Osteoblast (primary cell): ENCODE results near the gene CACNA1C. TPM values are rescaled to one million over a fixed set of nuclear protein-coding genes. Genes with fewer than 3 reads are reported as not detected.

Source experiments
- DNase-seq: peaks from one replicate; pipeline ENCODE4 v3.0.0; 2011; ENCODE audit warnings: low spot score, mixed read lengths; ENCODE audit not compliant: insufficient read length; ENCODE audit errors: missing footprints
- H2AFZ ChIP-seq: 2 replicates; pipeline ENCODE4 v1.6.0; 2011; ENCODE audit warnings: mild to moderate bottlenecking, low read length
- H3K27ac ChIP-seq: 2 replicates; pipeline ENCODE4 v1.5.1; 2011; ENCODE audit warnings: mild to moderate bottlenecking, low read depth, low read length, moderate library complexity
- H3K27me3 ChIP-seq: 2 replicates; pipeline ENCODE4 v1.6.0; 2012; ENCODE audit warnings: mild to moderate bottlenecking, control low read depth, inconsistent platforms, low read length, moderate library complexity; ENCODE audit not compliant: insufficient read depth
- H3K36me3 ChIP-seq: 2 replicates; pipeline ENCODE4 v1.5.1; 2011; ENCODE audit warnings: mild to moderate bottlenecking, low read length, control low read depth, moderate library complexity; ENCODE audit not compliant: insufficient read depth
- H3K4me1 ChIP-seq: 2 replicates; pipeline ENCODE4 v1.5.1; 2011; ENCODE audit warnings: mild to moderate bottlenecking, low read length, control low read depth, moderate library complexity; ENCODE audit not compliant: insufficient read depth
- H3K4me2 ChIP-seq: 2 replicates; pipeline ENCODE4 v1.6.0; 2011; ENCODE audit warnings: mild to moderate bottlenecking, low read length; ENCODE audit not compliant: insufficient read depth
- H3K4me3 ChIP-seq: fragments of 200-600 bp; sonication (generic); 3 replicates; pipeline ENCODE4 v1.5.1; 2012; ENCODE audit warnings: mild to moderate bottlenecking, low read length, inconsistent platforms; ENCODE audit not compliant: insufficient read depth
- H3K79me2 ChIP-seq: 2 replicates; pipeline ENCODE4 v1.6.0; 2012; ENCODE audit warnings: mild to moderate bottlenecking, low read length, control low read depth, inconsistent platforms; ENCODE audit not compliant: insufficient read depth
- H3K9me3 ChIP-seq: 2 replicates; pipeline ENCODE4 v1.5.1; 2011; ENCODE audit warnings: low read depth, low read length, control low read depth
- H4K20me1 ChIP-seq: 2 replicates; pipeline ENCODE4 v1.6.0; 2012; ENCODE audit warnings: mild to moderate bottlenecking, low read length, control low read depth; ENCODE audit not compliant: insufficient read depth
- total RNA-seq: library from RNA; depleted of rRNA; stranded (reverse); fragments of >200 nt; gene quantifications from 2 replicates; pipeline ENCODE4 v1.2.3, GENCODE V29; 2012
- TF ChIP-seq, protein P1 (sequence below): IDR thresholded peaks from 2 replicates; pipeline ENCODE4 v1.5.1; 2011; ENCODE audit warnings: mild to moderate bottlenecking, low read depth, low read length, moderate library complexity; ENCODE audit errors: extremely low read depth

Gene CACNA1C
- total RNA-seq, 1 donor, result 19.2 TPM

DNA sequence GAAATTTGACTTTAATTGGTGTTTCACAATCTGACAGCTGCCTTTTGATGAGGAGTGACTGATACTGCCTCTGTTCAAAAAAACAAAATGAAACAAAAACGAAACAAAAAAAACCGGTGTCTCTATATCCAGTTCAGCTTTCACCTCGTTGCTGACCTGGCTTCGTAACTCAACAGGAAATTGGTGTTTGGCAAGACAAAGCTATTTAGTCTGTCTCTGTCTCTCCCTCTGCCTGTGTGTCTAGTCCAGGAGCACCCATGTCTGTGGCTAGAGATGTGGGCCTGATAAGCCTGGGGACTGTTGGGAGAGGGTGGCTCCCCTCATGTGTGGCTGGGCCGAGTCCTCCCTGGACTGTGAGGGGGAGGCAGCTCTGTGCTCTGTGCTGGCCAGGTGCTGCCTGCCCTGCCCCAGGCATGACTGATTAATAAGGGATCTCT is 11.3 kb downstream of the CACNA1C start:
- no peaks in the 10 kb centered on the region for H3K9me3 ChIP-seq
- H4K20me1 ChIP-seq, result peaks cover 26% of the 10 kb centered on the region
- H2AFZ ChIP-seq, result peak overlapping the region; percentile 60
- peak overlapping the region; percentile 56 for H3K4me3 ChIP-seq
- peak; percentile 80 for DNase-seq
- H3K27ac ChIP-seq, result peak overlapping the region; percentile 60
- no peaks in the 10 kb centered on the region for H3K27me3 ChIP-seq
- TF ChIP-seq, protein P1, sequence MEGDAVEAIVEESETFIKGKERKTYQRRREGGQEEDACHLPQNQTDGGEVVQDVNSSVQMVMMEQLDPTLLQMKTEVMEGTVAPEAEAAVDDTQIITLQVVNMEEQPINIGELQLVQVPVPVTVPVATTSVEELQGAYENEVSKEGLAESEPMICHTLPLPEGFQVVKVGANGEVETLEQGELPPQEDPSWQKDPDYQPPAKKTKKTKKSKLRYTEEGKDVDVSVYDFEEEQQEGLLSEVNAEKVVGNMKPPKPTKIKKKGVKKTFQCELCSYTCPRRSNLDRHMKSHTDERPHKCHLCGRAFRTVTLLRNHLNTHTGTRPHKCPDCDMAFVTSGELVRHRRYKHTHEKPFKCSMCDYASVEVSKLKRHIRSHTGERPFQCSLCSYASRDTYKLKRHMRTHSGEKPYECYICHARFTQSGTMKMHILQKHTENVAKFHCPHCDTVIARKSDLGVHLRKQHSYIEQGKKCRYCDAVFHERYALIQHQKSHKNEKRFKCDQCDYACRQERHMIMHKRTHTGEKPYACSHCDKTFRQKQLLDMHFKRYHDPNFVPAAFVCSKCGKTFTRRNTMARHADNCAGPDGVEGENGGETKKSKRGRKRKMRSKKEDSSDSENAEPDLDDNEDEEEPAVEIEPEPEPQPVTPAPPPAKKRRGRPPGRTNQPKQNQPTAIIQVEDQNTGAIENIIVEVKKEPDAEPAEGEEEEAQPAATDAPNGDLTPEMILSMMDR, result no peak
- H3K36me3 ChIP-seq, result no peaks in the 10 kb centered on the region
- peaks cover 16% of the 10 kb centered on the region for H3K4me1 ChIP-seq
- peak overlapping the region; percentile 75 for H3K4me2 ChIP-seq
- H3K79me2 ChIP-seq, result peaks cover 97% of the 10 kb centered on the region

DNA sequence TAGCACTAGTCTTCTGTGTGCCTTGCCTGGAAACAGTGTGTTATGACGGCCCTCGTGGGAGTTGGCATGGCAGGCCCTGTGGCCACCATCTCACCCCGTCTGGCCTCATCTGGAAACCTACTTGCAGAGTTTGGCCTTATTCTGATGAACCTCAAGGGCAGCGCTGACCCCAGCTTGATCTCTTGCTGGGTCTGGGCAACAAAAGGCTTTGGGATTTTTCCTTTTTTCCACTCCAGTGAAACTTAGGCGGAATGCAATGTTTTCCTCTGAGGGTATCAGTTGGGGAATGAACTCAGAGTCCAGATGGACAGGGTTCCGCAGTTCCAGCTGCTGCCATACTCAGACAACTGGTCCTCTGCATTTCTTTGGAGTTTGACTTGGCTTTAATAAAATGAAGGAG is 15.9 kb downstream of the CACNA1C start:
- Histone ChIP-seq H3K4me1 (peaks cover 15% of the 10 kb centered on the region), H3K4me3 (no peak overlapping the region), H3K79me2 (peaks cover 80% of the 10 kb centered on the region), H4K20me1 (peaks cover 32% of the 10 kb centered on the region), H3K27me3 (no peaks in the 10 kb centered on the region), H3K27ac (no peak overlapping the region), H3K9me3 (no peaks in the 10 kb centered on the region), H3K36me3 (no peaks in the 10 kb centered on the region), H2AFZ (no peak overlapping the region), H3K4me2 (no peak overlapping the region)
- TF ChIP-seq, protein P1, result no peak
- DNase-seq, result no peak

DNA sequence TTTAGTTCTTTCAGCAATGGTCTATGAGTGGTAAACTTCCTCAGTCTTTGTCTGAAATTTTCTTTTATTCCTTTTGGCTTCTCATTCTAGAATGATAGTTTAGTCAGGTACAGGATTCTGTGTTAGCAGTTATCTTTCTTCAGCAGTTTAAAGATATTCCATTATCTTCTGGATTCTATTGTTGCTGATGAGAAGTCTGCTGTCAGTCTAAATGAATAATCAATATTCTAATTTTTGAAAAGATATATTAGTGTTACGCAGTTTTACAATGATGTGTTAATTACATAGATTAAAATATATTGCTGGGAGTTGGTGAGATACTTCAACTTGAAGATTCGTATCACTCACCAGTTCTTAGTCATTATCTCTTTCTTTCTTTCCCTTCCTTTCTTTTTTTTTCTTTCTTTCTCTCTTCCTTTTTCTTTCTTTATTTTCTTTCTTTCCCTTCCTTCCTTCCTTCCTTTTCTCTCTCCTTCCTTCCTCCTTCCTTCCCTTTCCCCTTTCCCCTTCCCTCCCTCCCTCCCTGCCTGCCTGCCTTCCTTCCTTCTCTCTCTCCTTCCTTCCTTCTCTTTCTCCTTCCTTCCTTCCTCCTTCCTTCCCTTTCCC is 17.8 kb downstream of the CACNA1C start:
- no peaks in the 10 kb centered on the region for H3K9me3 ChIP-seq
- peaks cover 34% of the 10 kb centered on the region for H4K20me1 ChIP-seq
- H3K27ac ChIP-seq, result no peak overlapping the region
- no peaks in the 10 kb centered on the region for H3K4me1 ChIP-seq
- DNase-seq, result no peak
- no peak overlapping the region for H3K4me3 ChIP-seq
- H3K27me3 ChIP-seq, result no peaks in the 10 kb centered on the region
- H3K36me3 ChIP-seq, result no peaks in the 10 kb centered on the region
- H3K79me2 ChIP-seq, result peaks cover 78% of the 10 kb centered on the region
- TF ChIP-seq, protein P1, result no peak
- no peak overlapping the region for H3K4me2 ChIP-seq
- no peak overlapping the region for H2AFZ ChIP-seq

DNA sequence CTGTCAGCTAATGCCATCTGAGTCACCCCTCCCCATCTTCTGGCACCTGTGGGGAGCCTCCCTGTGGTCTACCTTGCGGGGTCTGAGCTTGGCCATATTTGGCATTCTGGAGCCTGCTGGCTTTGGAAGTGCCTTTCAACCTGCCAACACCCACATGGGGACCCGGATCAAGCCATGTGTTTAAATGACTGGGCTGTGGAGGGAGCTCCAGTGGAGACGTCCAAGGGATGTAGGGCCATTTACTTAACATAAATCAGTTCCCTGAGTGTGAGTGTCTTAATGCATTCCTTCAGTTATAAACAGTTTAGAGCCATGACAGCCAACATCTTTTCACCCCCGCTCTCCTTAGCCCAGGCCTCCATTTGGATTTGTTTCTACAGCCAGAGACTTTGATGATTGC is 22.0 kb downstream of the CACNA1C start:
- H4K20me1 ChIP-seq, result peaks cover 32% of the 10 kb centered on the region
- DNase-seq, result no peak
- TF ChIP-seq, protein P1, result no peak
- H3K27me3 ChIP-seq, result no peaks in the 10 kb centered on the region
- H3K9me3 ChIP-seq, result no peaks in the 10 kb centered on the region
- H3K27ac ChIP-seq, result no peak overlapping the region
- H2AFZ ChIP-seq, result no peak overlapping the region
- H3K36me3 ChIP-seq, result no peaks in the 10 kb centered on the region
- H3K4me1 ChIP-seq, result no peaks in the 10 kb centered on the region
- no peak overlapping the region for H3K4me2 ChIP-seq
- H3K4me3 ChIP-seq, result no peak overlapping the region
- H3K79me2 ChIP-seq, result peaks cover 70% of the 10 kb centered on the region
